Activated CD8-positive, alpha-beta memory T cell treated with anti-CD3 and anti-CD28 coated beads for 1 hour (primary cell): ENCODE data around the gene TNS2.
A peak's percentile ranks its signal among the peaks of the same experiment; 100 is the strongest.

Experiments
- DNase-seq, 2 donors: peaks; one replicate each; pipeline ENCODE4 v3.0.0-alpha.2; 2020; ENCODE audit warnings: low read depth in 1 of 2; ENCODE audit errors: extremely low read depth in 1 of 2

TNS2 gene

GRCh38 chr12:53067993-53068770 lies 18.3 kb downstream of the TNS2 start:
- no peak for DNase-seq

GRCh38 chr12:53068811-53069585 lies 19.1 kb downstream of the TNS2 start:
- DNase-seq, result no peak

GRCh38 chr12:53069621-53070410 lies 20.0 kb downstream of the TNS2 start:
- no peak for DNase-seq

DNA sequence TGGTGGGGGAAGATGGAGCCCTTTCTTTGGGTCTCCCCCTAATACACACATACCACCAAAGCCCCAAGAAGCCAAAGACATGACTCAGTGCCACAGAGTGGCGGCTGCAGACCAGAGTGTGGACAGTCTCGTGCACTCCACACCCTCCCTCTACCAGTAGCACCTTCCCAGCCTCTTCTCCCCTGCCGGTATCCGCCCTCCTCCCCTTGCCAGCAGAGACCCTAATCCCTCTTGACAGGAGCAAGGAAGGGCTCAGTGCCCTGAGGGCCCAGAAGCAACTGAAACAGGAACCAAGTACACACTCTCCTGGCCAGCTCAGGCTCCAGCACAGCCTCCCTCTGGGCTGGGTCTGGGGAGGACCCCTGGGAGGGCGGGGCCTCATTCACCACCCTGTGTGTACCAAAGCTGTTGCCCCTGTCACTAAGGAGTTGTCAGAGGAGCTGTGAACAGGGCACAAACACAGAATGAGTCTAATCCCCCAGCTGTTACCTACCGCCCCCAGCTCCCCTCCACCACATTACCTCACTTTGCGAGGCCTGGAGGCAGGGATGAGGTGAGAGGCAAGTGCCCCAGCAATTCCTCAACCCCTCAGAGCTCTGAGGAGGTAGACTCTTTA lies 21.1 kb downstream of the TNS2 start:
- DNase-seq, result no peak

DNA sequence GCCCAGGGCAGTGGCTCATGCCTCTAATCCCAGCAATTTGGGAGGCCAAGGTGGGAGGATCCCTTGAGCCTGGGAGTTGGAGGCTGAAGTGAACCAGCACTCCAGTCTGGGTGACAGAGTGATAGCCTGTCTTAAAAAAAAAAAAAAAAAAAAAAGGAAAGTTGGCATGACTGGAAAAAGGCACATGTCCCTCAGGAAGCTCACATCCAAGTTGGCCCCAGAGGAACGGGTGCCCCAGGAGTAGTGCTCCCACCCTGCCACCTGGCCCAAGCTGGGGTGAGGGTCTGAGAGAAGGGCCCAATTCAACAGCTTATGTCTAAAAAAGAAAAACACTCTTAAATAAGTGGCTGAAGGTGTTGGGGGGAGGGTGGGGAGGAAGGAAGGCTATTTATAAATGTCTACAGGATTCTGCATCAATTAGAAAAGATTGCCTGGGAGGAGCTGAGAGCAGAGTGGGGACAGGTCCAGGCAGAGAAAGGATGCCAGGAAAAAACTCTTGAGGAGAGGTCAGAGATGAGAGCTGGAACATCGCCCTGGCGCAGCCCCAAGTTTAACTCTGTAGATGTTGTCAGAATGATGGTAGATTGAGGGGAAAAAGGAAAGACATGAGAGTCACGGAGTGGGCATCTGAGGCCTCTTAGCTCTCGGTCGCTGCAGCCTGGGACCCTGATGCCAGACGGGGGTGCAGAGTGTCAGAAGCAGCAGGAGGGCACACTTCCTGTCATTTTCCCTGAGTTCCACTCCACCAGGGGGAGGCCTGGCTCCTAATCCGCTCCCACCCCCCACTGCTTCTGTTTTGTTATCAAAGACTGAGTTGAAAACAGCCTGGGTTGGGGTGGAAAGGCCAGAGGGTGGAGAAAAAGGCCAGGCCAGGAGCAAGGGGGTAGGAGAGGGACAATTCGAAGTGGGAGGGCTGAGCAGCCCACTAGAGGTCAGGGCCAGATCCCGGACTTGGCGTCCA lies 22.0 kb downstream of the TNS2 start:
- DNase-seq, result no peak

DNA sequence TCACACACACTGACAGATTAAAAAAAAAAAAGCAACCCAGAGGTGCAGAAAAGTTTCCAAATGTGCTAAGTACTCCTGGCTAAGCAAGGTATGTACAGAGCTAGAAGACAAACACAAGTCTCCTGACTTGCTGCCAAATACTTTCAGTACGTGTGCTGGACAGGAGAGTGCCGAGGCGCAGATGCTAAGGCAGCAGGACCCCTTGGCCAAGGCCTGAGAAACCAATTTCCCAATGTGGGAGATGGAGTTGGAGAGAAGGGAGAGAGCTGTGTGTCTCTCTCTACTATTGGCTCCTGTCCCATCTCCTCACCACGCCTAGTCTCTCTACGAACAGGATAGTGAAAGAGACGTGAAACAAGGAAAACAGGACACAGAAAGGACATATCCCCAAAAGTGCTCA lies 24.0 kb downstream of the TNS2 start:
- no peak for DNase-seq

DNA sequence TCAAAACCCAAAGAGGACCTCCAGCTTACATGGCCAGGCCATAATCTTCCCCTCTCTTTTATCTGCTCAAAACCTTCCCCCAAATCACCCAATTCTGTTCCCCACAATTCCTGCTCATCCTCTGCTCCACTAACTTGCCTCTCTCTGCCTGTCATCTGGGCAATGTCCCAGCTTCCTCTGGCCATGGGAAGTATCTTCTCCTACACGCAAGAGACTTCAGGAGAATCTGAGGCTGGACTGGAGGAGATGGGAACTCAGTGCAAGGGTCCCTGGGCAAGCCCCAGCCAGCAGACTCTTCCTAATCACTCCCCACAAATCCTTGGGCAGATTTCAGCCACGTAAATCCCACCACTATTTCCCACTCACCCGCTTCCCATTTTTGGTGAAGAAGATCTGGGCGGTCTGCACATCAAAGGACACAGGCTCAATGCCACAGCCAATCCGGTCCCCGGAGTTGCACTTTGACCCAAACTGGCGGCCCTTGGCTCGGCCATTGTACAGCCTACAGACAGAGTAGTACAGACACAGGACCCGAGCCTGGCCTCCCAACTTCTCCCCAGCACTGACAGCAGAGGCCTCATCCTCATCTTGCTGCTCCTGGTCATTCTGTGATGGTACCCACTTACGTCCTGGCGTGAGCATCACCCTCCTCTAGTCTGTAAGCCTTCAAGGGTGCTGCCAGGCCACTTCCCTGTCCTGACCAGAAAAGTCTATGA lies 24.6 kb downstream of the TNS2 start:
- no peak for DNase-seq

GRCh38 chr12:53074999-53075370 lies 25.1 kb downstream of the TNS2 start:
- DNase-seq, result no peak

DNA sequence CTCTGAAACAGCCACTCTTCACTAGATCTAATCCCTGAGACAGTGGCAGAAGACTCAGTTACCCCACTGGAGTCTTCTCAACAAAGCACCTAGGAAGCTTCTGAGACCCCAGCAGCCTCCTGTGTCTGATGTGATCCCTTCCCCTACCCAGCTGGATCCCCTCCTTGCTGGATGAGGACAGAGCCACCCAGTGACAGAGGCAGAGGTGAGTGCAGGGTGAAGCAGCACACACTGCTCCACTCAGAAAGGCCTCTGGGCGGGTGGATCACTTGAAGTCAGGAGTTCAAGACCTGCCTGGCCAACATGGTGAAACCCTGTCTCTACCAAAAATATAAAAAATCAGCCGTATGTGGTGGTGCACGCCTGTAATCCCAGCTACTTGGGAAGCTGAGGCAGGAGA lies 26.6 kb downstream of the TNS2 start:
- no peak for DNase-seq

- no peak for DNase-seq
Measured at GRCh38 chr12:53077030-53077429, 27.2 kb downstream of the TNS2 start.

DNA sequence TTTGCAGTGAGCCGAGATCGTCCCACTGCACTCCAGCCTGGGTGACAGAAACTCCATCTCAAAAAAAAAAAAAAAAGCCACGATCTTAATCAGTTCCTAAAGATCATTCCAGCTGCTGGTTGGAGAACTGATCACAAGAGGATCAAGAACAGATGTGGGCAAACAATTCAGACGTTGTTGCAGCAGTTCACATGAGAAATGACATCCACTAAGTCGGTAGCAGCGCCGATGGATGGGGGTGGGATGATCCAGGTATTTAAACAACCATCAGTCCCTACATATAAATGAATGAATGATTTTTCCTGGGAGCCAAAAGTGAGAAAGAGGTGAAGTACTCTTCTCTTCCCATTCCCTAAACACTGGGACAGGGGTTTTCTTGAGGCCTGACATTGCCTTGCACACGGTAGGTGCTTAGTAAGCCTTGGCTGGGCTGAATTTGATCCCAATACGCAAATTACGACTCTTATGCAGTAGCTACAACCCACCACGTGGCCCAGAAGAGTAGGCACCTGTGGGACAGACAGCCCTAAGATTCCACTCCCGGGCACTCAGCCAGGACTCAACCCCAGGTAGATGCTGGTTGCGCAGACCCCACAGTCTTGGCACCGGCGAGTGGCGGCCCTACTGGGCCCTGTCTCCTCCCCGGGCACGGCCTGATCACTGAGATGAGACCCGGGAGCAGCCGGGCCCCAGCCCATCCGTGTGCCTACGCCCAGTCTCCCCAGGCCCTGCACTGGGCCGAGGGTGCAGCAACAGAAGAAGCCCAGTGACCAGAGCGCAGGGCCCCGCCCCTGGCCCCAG lies 28.8 kb downstream of the TNS2 start:
- no peak for DNase-seq

GRCh38 chr12:53079226-53080117 lies 29.6 kb downstream of the TNS2 start, which contains the start of gene SPRYD3:
TSS of gene SPRYD3 (minus strand) at chr12:53079390. CDS start at chr12:53079333, 57 bp downstream.
- DNase-seq, result peak; percentile 91 to 93

- DNase-seq, result no peak
Measured at GRCh38 chr12:53082637-53083175, 32.8 kb downstream of the TNS2 start.

DNA sequence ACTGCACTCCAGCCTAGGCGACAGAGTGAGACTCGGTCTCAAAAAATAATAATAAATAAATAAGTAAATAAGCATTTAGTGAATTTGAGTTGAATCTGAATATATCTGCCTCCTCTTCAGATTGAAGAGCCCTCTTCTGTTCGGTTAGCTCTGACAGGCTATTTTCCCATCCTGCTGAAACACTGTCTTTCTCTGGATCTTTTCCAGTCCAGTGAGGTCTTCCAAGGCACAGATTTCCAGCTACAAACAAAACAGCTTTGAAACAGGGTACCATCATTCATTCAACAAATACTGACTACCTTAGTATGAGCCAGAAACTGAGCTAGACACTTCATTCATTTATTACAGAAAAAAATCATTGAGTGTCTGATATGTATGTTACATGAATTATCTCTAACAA lies 36.5 kb downstream of the TNS2 start:
- DNase-seq, result no peak

GRCh38 chr12:53090105-53090504 lies 40.2 kb downstream of the TNS2 start:
- no peak for DNase-seq

- DNase-seq, result no peak
Measured at GRCh38 chr12:53090554-53090953, 40.7 kb downstream of the TNS2 start.

DNA sequence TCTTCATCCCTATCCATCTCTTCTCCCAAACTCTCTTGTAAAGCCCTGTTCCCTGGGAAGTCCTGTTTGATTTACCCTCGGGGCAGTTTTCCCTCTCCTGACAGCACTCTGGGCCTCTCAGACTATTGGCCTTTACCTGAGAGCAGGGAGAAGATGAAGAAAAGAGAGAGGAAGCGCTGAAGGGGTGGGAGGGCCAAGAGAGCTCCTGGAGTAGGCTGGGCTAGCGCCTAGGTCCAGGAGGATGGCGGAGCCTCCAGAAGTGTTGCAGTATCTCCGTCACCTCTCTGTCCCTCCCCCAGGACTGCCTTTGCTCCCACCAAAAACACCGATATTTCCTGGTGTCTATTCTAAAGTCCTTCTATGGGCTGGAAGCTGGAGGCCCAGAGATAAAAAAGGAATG lies 41.9 kb downstream of the TNS2 start:
- DNase-seq, result no peak
